Right ventricle myocardium superior (tissue), 1 donor: ENCODE data around the gene CACHD1. TPM values are rescaled to one million over a fixed set of nuclear protein-coding genes. Genes with fewer than 3 reads are reported as not detected.
"Not testable (repeated sequence)": the region's sequence is repeated elsewhere in the genome, so short reads cannot be mapped to it uniquely, and the experiment has no call there.

Experiments used
- ATAC-seq: fragments of 200-7000 bp; cut with Tn5 transposase; one replicate; pipeline ENCODE4 v1.9.1; 2020; ENCODE audit warnings: mild to moderate bottlenecking; ENCODE audit not compliant: poor library complexity
- DNase-seq: peaks from one replicate; pipeline ENCODE4 v3.0.0-alpha.2; 2020
- intact Hi-C: fragments of 100-400 bp; cut with DNase I; formaldehyde crosslinking; loops from one replicate; pipeline ENCODE4 v1.11.2; 2022
- total RNA-seq: library from RNA; stranded (reverse); fragmentation: NEBNext Ultra II Directional; extraction: Animal tissue kit (Norgen Biotek cat#: 25700); gene quantifications from one replicate; pipeline ENCODE4 v1.2.1, GENCODE V29; 2021
- donor health status: DM: no; HTN: yes; CAD: no; lungs with severe emphysema.

Gene CACHD1
- total RNA-seq, 1 donor from 2014 or later = 4.2 TPM

DNA sequence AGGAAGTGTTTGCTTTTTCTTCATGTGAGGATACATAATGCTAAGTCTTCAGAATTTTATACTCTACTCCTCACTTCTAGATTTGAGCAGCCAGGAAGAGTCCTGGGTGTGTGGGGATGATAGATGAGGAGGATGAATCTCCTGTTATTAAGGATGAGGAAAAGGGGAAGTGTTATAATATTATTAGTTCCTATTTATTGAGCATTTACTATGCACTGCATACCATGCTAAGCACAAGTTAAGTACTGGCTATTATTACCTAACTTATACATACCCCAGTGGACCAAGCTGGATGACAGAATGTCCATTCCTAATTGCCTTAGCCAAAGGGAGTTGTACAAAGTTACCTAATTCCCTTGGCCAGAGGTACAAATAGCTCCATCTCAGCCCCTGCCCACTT, 19.8 kb downstream of the CACHD1 start:
- DNase-seq (no peak), ATAC-seq (no peak)
- intact Hi-C loops = loop anchor here (10.0 kb wide), 1 partner anchor 225 kb away; no protein-coding TSS in a partner anchor

GRCh38 chr1:64490213-64490818, 20.4 kb downstream of the CACHD1 start:
- intact Hi-C loops = loop anchor here (10.0 kb wide), 1 partner anchor 226 kb away; no protein-coding TSS in a partner anchor
- ATAC-seq = no peak

DNA sequence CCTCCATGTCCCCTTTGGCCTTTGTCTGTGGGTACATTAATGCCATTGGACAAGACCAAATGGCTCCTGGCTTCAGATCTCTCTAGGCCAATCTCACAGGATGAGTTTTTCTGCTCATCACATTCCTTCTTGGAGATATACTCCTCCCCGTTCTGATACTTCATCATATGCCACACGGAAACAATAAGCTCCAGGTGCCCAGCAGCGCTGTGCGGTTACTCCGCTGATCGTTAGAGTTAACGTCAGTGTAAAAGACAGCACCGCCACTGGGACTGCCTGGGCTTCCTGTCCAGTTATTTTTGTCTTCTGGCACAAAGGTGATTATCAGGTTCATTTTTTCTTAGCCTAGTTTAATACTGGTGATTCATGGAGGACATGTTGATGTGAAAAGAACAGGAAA, 22.5 kb downstream of the CACHD1 start:
- intact Hi-C loops = loop anchor here (10.0 kb wide), 1 partner anchor 228 kb away; no protein-coding TSS in a partner anchor
- ATAC-seq (no peak), DNase-seq (no peak)

More at GRCh38 chr1:64490213-64490818, 20.4 kb downstream of the CACHD1 start:
- no peak for DNase-seq

DNA sequence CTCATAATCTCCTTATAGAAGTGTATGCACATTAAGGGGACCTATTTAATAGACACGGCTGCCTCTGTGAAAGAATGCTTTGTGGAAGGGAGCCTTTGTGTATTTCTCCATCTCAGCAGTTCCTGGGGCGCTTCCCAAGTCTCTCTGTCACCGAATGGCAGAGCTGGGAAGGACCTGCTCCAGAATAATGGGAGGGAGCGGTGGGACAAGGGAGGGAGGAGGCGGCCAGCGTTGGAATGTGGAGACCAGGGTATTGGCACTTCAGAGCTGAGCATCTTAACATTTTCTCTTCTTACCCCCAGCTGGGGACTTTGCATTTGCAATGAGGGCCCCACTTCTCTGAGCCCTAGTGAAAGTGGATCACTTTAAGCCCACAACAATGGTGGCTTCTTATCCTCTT, 23.9 kb downstream of the CACHD1 start:
- no peak for ATAC-seq
- DNase-seq = no peak
- intact Hi-C loops = loop anchor here (10.0 kb wide), 1 partner anchor 229 kb away; no protein-coding TSS in a partner anchor

- ATAC-seq (no peak), DNase-seq (no peak)
- intact Hi-C loops = loop anchor here (10.0 kb wide), 1 partner anchor 230 kb away; no protein-coding TSS in a partner anchor
Observed at GRCh38 chr1:64494659-64495058, 24.7 kb downstream of the CACHD1 start.

GRCh38 chr1:64495878-64496277, 25.9 kb downstream of the CACHD1 start:
- no peak for DNase-seq
- no peak for ATAC-seq
- intact Hi-C loops = loop anchor here (10.0 kb wide), 1 partner anchor 231 kb away; no protein-coding TSS in a partner anchor

GRCh38 chr1:64496606-64497005, 26.7 kb downstream of the CACHD1 start:
- ATAC-seq = no peak
- intact Hi-C loops = loop anchor here (10.0 kb wide), 1 partner anchor 232 kb away; no protein-coding TSS in a partner anchor

DNA sequence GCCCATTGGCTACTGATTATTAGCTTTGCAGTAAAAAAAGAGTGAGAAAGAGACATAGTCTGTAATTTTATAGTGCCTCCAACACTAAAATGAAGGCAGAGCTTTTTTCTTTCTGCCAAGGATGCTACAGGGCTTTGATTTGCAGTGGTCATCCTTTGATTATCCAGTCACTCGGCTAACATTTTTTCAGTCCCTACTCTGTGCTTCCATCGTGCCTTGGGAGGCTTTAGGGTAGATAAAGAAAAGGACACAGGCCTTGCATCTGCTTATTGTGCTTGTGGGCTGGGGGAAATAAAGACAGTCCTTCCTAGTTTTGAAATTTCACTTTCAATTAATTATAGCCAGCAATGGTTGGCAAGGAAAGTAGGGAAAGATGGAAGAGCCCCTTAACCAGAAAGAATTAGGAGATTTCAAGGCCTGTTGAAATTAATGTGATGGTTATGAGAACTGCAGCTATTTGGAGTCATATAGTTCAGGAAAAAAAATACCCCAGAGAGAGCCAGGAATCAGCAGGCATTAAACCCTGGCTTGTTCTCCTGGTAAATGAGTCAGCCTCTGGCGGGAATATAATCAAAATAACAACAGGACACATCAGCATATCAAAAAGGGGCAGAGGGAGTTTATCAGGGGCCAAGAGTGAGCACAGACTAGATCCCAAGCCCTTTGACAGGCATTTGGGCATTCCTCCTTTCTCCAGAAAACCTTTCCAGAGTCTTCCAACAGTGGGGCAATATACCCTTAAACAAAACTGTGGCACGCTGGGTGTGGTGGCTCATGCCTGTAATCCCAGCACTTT, 27.4 kb downstream of the CACHD1 start:
- intact Hi-C loops = loop anchor here (10.0 kb wide), 1 partner anchor 232 kb away; no protein-coding TSS in a partner anchor
- no peak for ATAC-seq
- DNase-seq = no peak

More at GRCh38 chr1:64496606-64497005, 26.7 kb downstream of the CACHD1 start:
- no peak for DNase-seq

DNA sequence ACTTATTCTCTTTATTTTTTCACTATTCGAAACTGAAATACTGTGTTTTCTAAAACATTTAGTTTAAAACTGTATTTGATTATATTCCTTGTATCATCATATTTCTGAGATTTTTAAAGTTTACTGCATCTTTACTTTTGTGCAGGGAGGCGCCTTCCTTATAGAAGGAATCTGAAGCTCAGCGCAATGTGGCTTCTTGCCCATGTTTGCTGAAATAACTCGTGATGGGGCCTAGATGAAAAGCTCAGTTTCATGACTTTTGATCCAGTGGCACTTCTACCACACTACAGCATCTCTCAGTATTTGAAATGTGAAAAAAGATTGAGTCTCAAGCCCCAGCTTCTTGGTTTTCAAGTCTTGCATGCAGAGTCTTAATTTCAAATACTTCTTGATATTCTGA, 28.4 kb downstream of the CACHD1 start:
- DNase-seq = no peak
- no peak for ATAC-seq
- intact Hi-C loops = loop anchor here (10.0 kb wide), 1 partner anchor 234 kb away; no protein-coding TSS in a partner anchor

GRCh38 chr1:64499011-64499410, 29.1 kb downstream of the CACHD1 start:
- ATAC-seq = no peak
- no peak for DNase-seq
- intact Hi-C loops = loop anchor here (10.0 kb wide), 1 partner anchor 234 kb away; no protein-coding TSS in a partner anchor

DNA sequence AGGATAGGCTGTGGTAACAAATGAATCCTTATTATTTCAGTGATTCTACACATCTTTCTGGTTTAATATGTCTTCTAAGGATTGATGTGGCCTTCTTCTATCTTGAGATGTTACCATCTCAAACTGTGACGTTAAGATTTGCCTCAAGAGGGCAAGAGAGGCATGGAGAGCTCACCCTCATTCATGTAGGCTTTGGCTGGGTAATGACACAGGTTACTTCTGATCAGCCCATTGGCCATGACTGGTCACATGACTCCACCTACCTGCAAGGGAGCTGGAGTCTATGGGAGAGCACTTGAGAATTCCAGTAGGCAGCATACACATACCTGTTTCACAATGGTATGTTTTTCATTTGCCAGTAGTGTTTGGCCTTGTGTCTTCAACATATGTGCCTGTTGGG, 30.0 kb downstream of the CACHD1 start:
- intact Hi-C loops = loop anchor here (10.0 kb wide), 1 partner anchor 235 kb away; no protein-coding TSS in a partner anchor
- ATAC-seq = no peak
- DNase-seq = no peak

GRCh38 chr1:64502083-64502482, 32.2 kb downstream of the CACHD1 start:
- no peak for DNase-seq
- intact Hi-C loops = no loop called here
- no peak for ATAC-seq

GRCh38 chr1:64502931-64503330, 33.0 kb downstream of the CACHD1 start:
- ATAC-seq (no peak), DNase-seq (no peak)
- intact Hi-C loops = no loop called here

- ATAC-seq = peak; percentile 63
- peak; percentile 56 for DNase-seq
- intact Hi-C loops = no loop called here
Observed at GRCh38 chr1:64505232-64505943, 35.5 kb downstream of the CACHD1 start.

GRCh38 chr1:64505944-64506655, 36.2 kb downstream of the CACHD1 start:
- intact Hi-C loops = no loop called here
- peak; percentile 23 for ATAC-seq
- DNase-seq = no peak

DNA sequence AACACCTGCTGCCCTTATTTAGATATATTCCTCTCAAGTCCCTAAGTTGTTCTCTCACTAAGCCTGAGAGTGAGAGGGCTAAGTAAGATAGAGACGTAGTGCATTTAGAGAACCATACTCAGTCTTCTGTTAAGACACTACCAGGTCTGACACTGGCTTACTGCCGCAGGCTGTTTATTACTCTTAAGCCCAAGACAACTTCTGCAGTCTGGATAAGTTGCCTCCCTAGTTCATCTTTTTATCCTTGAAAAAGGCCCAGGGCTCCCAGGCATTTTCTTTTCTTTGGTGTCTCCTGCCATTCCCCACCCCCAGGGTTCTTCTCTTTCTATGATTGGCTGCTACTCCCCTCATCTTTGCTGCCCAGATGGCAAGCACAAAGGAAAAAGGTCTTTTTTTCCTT, 38.7 kb downstream of the CACHD1 start:
- ATAC-seq (no peak), DNase-seq (no peak)
- intact Hi-C loops = no loop called here

DNA sequence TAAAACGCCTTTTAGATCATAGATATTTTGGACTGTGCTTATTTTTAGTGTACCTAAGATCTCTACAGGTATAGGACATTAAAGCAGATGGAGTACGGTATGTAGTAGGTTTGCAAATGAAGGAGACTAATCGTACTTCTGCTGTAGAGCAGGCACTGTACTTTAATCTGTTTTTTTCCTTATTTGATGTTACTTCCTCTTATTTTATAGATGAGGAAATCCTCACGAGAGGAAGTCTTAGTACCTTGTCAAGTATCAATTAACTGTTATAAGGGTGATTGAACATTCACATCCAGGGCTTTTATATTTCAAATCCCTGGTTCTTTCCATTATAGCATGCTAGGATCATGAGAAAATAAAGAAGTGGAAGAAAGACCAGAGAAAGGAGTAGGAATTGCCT, 41.1 kb downstream of the CACHD1 start:
- DNase-seq (no peak), ATAC-seq (no peak)
- intact Hi-C loops = no loop called here

DNA sequence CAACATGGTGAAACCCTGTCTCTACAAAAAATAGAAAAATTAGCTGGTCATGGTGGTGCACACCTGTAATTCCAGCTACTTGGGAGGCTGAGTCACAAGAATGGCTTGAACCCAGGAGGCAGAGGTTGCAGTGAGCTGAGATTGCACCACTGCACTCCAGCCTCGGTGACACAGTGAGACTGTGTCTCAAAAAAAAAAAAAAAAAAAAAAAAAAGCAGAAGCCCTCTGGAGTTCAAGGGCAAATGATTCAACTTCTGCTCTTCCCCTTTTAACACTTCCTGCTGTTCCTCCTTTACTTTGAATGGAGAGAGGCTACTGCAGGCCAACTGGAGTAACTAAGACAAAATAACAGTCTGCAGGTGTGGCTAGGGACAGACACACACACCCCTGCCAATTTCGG, 42.3 kb downstream of the CACHD1 start:
- intact Hi-C loops, DNase-seq: not testable (repeated sequence)
- peak; percentile 33 for ATAC-seq
